ENCODE results near the gene CC2D2A.
"Not testable (repeated sequence)": the region's sequence is repeated elsewhere in the genome, so short reads cannot be mapped to it uniquely, and the experiment has no call there.

CC2D2A gene

DNA sequence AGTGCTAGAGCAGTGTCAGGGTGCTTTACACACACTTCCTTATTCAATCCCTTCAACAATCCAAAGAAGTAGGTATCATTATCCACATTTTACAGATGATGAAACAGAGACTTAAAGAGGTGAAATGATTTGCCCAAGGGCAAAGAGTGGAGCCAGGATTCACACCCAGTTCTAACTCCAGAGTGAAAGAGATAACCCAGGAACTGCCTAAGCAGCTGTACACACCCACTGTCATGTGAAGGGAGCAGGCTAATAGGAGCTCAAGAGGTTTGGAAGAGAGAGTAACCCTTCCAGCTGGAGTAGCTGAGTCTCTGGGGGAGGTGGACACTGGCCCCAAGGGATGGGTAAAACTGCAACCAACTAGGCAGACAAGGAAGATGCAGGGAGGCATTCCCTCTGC, 92.9 kb downstream of the CC2D2A start:
- no peak for DNase-seq

DNA sequence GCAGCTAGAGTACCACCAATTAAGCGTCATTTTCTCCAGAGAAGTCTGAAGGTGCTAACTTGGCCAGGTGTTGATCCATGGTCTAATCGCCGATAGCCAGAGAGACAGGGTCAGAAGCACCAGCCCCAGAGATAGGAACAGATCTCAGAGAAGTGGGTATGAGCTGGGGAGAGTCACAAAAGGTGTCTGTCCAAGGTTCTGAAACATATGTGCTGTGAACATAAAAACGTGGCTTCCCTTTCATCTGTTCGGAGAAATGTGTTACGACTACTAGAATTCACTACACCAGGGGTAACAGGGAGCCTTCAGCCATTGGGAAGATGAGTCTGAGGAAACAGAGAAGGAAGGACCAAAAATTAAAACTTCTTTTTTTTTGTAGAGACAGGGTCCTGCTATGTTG, 94.2 kb downstream of the CC2D2A start:
- DNase-seq: no peak

DNA sequence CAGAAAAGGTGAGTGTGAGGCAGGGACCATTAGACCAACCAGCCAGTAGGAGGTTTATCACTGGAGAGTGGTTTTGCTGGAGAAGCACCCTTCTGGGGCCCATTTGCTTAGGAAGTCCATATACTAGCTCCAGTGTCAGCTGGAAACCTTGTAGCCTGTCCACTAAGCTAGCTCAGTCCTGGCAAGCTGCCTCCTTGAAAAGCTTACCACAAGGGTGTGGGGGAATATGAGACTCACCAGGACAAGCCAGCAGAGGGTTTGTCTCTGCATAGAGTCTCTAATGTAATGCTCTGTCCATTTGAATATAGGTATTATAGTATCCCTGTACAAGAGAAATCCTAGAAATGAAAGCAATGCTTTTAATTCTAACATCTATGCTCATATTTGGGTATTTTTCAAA, 99.1 kb downstream of the CC2D2A start:
- no peak for DNase-seq

DNA sequence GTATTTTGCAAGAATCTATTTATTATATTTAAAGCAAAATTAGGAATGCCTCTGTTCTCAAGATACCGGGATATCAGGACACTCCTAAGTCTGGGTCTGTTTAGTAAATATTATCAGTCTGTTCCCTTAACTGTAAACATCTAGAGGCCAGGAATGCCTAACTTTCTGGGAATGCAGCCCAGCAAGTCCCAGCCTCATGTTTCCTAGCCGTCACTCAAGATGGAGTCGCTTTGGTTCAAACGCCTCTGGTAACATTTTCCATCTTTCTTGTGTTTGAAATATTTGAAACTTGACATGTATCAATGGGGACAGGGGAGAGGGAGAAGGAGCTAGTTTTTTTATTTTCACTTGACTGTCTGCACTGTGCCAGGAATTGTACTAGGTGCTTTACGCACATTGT, 100.1 kb downstream of the CC2D2A start:
- DNase-seq: no peak

DNA sequence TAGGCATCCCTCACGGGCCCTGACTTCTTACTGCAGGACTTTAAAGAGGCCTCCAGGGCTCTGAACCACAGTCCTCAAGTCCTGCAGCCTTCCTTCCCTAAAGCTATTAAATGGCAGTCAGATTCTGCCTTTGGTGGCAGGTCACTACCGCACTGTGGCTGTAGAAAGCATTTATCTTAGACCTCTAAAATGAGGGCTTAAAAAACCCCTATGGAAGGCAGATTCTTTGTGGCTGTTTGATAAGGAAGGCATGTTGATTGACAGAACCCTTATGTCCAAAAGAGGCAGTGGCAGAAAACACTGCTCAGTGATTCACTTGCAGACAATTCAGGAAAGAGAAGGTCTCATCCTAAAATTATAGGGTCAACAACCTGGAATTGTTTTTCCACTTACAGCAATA, 106.3 kb downstream of the CC2D2A start:
- no peak for DNase-seq

DNA sequence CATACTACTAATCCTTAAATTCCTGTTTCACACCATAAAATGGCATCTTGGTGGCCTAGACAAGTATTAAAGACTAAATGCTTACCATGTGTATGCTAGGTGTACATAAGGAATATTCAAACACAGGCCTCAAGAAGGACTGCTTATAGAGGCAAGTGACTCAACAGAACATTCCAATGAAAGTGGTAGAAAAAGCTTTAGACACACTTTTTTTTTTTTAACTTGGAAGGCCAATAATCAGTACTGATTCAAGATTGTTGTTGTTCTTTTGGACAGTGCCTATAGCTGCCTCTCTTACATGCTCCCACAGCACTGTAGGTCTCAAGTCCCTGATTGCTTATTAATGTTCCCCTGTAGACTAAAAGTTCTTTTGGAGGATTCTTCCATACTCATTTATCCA, 107.8 kb downstream of the CC2D2A start:
- DNase-seq: no peak

DNA sequence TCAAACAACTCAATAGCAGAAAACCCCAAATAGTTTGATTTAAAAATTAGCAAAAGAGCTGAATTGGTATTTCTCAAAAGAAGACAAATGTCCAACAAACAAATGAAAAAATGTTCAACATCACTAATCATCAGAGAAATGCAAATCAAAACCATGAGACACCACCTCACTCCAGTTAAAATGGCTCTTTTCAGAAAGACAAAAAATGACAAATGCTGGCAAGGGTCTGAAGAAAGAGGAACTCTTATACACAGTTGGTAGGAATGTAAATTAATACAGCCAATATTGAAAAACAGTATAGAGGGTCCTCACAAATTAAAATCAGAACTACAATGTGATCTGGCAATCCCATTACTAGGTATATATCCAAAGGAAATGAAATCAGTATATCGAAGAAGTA, 115.1 kb downstream of the CC2D2A start:
- no peak for DNase-seq

DNA sequence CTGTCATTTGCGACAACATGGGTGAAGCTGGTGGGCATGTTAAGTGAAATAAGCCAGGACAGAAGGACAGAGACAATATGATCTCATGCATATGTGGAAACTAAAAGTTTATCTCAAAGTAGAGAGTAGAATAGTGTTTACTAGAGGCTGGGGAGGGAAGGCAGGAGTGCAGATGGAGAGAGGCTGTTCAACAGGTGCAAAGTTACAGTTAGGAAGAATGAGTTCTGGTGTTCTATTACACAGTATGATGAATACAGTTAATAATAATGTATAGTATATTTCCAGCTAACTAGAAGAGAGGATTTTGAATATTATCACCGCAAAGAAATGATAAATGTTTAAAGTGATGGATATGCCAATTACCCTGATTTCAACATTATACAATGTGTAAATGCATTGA, 115.6 kb downstream of the CC2D2A start:
- DNase-seq: no peak

DNA sequence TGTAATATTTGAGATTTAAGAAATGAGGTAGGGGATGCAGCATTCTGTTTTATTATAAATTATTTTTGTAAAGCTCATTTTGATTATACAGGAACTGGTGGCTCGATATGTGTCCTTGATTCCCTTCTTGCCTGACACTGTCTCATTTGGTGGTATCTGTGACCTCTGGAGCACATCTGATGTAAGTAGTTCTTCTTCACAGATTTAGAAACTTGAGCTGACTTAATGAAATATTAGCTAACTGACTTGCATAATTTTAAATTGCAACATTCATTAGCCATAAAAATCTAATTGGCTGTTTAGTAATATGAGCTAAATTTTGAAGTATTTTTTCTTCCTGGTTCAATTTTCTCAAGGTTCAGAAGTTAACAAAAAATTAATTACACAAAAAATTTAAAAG, 116.4 kb downstream of the CC2D2A start:
- DNase-seq: no peak

DNA sequence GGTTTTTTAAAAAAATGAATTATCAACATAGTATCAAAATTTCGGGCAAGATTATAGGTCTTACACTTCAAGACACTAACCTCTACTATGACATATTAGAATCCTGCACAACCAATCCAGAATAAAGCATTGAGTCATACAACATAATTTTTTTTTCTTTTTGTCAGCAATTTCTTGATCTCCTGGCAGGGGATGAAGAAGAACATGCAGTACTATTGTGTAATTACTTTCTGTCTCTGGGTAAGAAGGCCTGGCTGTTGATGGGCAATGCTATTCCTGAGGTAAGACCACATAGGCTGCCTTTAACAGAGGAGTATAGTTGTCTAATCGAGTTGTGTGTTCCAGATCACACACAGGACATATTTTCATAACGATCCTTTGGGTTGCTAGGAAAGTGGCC, 118.0 kb downstream of the CC2D2A start:
- DNase-seq: no peak

DNA sequence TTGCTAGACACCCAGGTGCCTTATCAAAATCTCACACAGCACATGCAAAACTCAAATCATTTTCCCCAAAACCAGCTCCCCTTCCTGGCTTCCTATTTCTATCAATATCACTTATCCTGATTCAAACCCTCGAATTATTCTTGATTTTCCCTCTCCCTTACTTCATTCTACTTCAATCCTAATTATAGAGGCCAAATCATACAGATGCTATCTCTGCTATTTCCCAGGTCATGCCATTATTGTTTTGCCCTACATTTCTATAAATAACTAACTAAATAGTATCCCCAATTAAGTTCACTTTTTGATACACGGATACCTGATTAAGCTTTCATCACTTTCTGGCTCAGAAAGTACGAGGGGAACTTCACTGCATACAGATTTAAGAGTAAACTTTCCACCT, 123.1 kb downstream of the CC2D2A start:
- DNase-seq: no peak

DNA sequence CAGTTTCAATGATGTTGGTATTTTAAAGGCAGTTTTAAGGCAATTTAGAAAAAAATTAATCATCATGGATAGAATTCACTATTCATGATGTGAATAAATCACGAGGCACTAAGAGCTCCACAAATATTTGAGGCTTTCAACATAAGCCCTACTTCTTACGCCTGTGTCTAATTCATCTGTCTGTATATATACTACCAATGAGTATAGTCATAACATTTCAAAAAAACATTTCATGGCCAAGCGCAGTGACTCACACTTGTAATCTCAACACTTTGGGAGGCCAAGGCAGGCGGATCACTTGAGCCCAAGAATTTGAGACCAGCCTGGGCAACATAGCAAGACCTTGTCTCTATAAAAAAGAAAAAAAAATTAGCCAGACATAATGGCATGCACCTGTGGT, 129.0 kb downstream of the CC2D2A start:
- no peak for DNase-seq

DNA sequence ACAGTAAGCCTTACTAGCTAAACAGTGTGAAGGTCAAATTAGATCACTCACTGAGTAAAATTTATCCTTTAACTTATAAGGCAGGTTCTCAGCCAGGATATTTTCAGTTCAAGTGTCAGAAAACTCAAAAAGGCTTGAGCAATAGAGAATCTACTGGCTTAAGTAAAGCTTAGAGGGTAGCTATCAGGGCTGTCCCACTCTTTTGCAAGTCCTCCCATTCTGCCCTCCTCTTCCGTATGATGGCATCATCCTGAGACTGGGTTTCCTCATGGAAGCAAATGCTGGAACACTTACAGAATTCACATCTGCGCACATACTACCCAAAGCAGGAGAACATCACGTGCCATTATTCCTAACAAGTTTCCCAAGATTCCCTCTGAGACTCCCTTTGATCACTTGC, 130.5 kb downstream of the CC2D2A start:
- no peak for DNase-seq

DNA sequence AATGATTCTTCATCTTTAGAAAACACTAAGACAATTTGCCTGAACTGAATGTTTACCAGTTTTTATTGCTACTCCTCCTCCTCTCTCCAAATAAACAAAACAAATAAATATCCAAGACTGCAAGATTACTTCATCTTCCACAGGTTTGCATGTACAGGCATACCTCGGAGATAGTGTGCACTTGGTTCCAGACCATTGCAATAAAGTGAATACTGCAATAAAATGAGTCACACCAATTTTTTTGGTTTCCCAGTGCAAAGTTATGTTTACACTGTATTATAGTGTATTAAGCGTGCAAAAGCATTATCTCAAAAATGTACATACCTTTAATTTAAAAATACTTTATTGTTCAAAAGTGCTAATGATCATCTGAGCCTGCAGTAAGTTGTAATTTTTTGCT, 132.2 kb downstream of the CC2D2A start:
- no peak for DNase-seq

DNA sequence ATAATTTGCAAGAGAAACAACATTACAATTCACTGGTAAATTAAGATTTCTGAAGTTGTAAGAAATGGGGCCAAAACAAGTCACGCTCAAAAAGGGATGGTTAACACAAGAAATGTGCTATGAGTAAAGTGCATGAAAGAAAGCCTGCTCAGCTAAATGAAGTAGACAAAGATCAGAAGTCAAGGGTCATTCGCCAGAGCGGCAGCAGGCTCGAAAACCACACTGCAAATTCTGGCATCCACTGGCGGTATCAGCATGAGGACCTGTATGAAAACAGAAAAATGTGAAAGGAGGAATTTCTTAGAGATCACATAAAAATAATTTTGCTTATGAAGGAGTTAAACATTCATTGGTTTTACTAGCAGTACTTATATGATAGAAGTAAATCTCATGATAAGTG, 135.9 kb downstream of the CC2D2A start:
- no peak for DNase-seq

DNA sequence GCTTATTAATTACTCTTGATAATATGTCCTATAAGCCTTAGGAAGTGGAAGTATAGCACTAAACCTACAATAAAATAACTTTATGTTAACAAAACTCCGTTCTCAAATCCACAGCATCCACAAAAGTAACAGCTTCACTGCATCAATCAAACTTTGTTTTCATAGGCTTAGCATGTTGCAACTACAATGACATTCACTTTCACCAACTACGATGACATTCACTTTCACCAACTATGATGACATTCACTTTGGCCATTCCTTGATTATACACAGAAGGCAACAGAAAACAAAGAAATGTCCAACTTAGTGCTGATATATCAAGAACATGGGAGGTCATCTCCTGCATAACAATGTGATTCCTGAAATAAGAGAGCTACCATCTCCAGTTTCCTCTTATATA, 141.2 kb downstream of the CC2D2A start:
- no peak for DNase-seq

DNA sequence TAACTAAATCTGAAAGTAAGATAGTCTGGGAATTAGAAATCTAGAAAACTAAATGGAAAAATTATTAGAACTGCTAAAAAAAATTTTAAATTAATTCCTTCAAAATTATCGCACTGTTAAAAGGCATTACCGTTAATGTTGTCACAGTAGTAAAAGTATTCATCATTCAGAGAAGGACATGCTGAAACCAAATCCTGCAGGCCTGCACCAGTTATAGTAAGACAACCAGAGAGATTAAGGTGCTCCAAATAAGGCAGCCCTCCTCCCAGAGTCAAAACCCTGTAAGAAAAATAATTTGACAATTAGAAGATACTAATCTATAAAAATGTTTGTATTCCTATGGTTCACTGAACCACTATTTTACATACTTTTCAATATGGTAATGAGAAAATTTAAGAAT, 142.5 kb downstream of the CC2D2A start:
- no peak for DNase-seq

DNA sequence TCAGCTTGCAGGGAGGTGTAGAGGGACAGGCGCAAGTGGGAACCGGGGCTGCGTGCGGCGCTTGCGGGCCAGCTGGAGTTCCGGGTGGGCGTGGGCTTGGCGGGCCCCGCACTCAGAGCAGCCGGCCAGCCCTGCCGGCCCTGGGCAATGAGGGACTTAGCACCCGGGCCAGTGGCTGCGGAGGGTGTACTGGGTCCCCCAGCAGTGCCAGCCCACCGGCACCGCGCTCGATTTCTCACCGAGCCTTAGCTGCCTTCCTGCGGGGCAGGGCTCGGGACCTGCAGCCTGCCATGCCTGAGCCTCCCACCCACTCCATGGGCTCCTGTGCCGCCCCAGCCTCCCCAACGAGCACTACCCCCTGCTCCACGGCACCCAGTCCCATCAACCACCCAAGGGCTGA, 145.2 kb downstream of the CC2D2A start:
- not testable (repeated sequence) for DNase-seq

DNA sequence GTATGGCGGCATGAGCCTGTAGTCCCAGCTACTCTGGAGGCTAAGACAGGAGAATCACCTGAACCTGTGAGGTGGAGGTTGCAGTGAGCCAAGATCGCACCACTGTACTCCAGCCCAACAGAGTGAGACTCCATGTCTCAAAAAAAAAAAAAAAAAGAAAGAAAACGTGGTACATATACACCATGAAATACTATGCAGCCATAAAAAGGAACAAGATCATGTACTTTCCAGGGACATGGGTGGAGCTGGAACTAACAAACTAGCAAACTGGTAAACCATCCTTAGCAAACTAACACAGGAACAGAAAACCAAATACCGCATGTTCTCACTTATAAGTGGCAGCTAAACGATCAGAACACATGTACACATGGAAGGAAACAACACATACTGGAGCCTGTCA, 147.7 kb downstream of the CC2D2A start:
- not testable (repeated sequence) for DNase-seq

DNA sequence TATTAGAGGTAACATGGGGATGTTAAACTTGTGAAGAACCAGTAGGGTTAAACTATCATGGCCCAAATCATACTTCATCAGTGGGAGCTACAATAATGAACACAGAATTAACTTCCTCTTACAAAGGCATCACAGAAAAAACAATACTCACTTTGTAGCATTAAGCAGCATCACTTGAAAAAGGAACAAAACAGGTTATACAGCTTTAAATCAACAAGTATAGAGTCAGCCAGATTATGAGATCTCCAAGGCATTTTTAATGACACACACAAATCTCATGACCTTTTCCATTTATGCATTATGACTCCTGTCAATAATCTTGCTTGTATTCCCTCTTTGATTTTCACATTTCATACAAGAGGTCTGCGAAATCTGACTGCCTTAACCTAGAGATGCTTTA, 167.1 kb downstream of the CC2D2A start:
- no peak for DNase-seq

DNA sequence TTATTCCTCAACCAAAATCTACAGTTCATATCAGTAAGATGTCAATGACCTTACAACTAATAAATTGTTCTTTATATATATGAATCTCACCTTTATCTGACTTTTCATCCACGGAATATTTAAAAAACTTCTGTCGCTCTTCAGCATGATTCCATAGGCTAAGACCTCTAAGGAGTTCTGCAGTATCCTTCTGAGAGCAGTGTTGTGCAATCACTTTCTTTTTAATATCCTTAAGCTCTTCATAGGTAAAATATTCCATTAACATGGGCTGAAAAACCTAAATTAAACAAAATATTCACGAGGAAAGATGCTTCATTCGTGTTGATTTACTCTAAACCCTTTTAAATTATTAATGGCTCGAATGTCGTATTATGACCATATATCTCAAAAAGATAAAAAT, 168.7 kb downstream of the CC2D2A start:
- no peak for DNase-seq

DNA sequence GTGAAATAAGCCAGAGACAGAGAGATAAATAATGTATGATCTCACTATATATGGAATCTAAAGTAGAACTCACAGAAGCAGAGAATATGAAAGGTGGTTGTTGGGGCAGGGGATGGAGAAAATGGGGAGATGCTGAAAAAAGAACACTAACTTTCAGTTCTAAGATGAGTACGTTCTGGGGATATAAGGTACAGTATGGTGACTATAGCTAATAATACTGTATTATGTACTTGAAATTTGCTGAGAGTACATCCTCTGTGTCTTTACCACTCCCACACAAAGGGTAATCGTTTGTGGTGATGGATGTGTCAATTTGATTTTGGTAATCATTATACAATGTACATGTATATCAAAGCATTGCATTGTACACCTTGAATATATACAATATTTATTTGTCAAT, 178.9 kb downstream of the CC2D2A start:
- DNase-seq: no peak

DNA sequence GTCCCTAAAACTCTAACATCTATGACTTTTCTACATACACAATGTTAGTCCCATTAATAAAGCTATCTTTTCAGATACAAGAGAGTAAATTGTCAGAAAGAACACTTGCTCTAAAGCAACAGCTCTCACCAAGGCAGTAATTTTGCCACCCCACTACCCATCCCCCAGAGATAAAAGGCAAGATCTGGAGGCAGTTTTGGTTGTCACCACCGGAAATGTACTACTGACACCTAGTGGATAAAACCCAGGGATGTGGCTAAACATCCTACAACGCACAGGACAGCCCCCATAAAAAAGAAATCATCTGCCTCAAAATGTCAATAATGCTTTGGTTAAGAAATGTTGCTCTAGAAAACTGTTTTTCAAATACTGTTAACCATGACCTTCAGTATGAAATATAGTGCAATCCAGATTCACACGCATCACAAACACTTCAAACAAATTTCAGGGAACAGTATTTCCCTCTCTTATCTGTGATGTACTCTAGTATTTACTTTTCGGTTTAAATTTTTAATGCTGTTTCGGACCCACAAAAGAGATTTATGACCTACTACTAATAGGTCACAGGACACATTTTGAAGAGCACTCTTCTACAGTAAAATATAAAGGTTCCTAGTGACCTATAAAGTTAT, 180.3 kb downstream of the CC2D2A start:
- peak; percentile 71 to 83 for DNase-seq

Measured in NCI-H2081 (cell line).